ENCODE data around the gene STXBP6. TPM values are rescaled to one million over a fixed set of nuclear protein-coding genes. Genes with fewer than 3 reads are reported as not detected.

The STXBP6 gene
- total and polyA plus RNA-seq, 2 donors (not counting 3 experiments of a cell fraction or from before 2014, with no cell fraction given), result 0.06 TPM; not detected in 1

DNA sequence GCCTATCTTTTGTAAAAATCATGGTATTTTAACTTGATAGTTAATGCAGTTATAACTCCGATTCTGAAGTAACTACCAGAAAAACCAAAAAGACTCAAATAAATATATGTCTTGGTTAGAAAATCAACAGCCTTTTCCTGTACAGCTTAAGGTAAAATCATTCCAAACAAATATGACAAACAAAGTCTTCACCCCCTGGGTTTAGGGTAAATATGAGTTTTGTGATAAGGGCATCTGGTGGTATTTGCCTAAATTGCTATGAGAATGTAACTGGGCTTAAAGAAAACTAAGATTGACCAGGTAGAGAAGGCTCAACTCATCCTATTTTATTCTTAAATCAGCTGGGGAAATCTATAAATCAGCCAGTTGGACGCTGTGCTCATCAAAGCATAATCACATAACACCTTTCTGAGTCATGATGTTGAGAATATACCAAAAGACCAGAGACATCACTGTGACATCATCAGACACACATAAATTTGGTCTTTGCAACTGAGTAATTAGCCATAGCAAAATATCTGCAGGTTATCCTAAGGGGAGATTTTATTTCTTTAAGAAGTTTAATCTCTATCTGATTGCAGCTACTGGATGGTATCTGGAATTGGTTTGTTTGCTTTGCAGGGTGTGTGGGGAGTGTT lies 133.9 kb downstream of the STXBP6 start:
- Histone ChIP-seq H3K36me3 (ENCODE audit: control insufficient read depth in 2 of 2, extremely low read depth in 1 of 2, insufficient read depth in 2 of 2, low read length in 2 of 2) (no peaks in the 10 kb centered on the region), H3K9ac (replicated peaks; ENCODE audit: extremely low read depth, insufficient read depth, low read length) (no peak overlapping the region), H3K27me3 (ENCODE audit: control insufficient read depth in 2 of 2, insufficient read depth in 2 of 2, low read length in 2 of 2) (peaks cover 2 to 3% of the 10 kb centered on the region in 2 experiments), H3K79me2 (ENCODE audit: control insufficient read depth, insufficient read depth, low read length) (no peaks in the 10 kb centered on the region), H3K4me1 (ENCODE audit: control insufficient read depth, extremely low read depth, insufficient read depth, low read length) (no peaks in the 10 kb centered on the region), H3K9me1 (replicated peaks; ENCODE audit: control insufficient read depth, extremely low read depth, insufficient read depth, low read length) (no peaks in the 10 kb centered on the region), H2AFZ (ENCODE audit: low read depth, low read length) (no peak overlapping the region), H3K9me3 (replicated peaks; ENCODE audit: control insufficient read depth, insufficient read depth, low read length) (no peaks in the 10 kb centered on the region), H3K27ac (ENCODE audit: insufficient read depth, low read depth, low read length) (no peak overlapping the region), H3K4me2 (ENCODE audit: insufficient read depth, low read length) (no peak overlapping the region), H3K4me3 (replicated peaks in 1 of 3; ENCODE audit: insufficient read depth in 1 of 3, low read depth in 1 of 3, low read length in 3 of 3) (no peak overlapping the region), H4K20me1 (replicated peaks; ENCODE audit: control insufficient read depth, extremely low read depth, insufficient read depth, low read length) (no peaks in the 10 kb centered on the region)
- BruUV-seq (replicated peaks), result no TSS peak
- DNase-seq (ENCODE audit: low read depth, low spot score) (no peak), FAIRE-seq (no peak)
- CTCF ChIA-PET, result no interaction called here
- intact Hi-C loops (cut with micrococcal nuclease) (no loop called here), dilution Hi-C loops (cut with MboI; ENCODE audit: extremely low pct_ligation_motif_present, low sequenced_read_pairs) (no loop called here)
- POLR2A ChIA-PET, result no interaction called here
- no peak for TF ChIP-seq EZH2 (IDR thresholded peaks at IDR 0.05; ENCODE audit: borderline replicate concordance, low read depth, low read length, severe bottlenecking)
- TF ChIP-seq GATA2 (IDR thresholded peaks at IDR 0.05; ENCODE audit: insufficient read depth, insufficient read length, low read depth, low read length), result no peak
- TF ChIP-seq POLR2A (IDR thresholded peaks at IDR 0.05; ENCODE audit: low read depth, low read length), result no peak
- TF ChIP-seq JUN (IDR thresholded peaks at IDR 0.05; ENCODE audit: borderline replicate concordance, insufficient read depth, insufficient read length, low read depth), result no peak
- TF ChIP-seq MYC (IDR thresholded peaks at IDR 0.05; ENCODE audit: low read depth, low read length), result no peak
- TF ChIP-seq, protein P1, sequence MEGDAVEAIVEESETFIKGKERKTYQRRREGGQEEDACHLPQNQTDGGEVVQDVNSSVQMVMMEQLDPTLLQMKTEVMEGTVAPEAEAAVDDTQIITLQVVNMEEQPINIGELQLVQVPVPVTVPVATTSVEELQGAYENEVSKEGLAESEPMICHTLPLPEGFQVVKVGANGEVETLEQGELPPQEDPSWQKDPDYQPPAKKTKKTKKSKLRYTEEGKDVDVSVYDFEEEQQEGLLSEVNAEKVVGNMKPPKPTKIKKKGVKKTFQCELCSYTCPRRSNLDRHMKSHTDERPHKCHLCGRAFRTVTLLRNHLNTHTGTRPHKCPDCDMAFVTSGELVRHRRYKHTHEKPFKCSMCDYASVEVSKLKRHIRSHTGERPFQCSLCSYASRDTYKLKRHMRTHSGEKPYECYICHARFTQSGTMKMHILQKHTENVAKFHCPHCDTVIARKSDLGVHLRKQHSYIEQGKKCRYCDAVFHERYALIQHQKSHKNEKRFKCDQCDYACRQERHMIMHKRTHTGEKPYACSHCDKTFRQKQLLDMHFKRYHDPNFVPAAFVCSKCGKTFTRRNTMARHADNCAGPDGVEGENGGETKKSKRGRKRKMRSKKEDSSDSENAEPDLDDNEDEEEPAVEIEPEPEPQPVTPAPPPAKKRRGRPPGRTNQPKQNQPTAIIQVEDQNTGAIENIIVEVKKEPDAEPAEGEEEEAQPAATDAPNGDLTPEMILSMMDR (IDR thresholded peaks at IDR 0.05; ENCODE audit: extremely low read depth in 1 of 2, insufficient read depth in 1 of 2, low read depth in 1 of 2, low read length in 2 of 2), result no peak
- no peak for TF ChIP-seq POLR2AphosphoS5 (IDR thresholded peaks at IDR 0.05; ENCODE audit: insufficient read depth, low read depth, low read length)
- TF ChIP-seq MAX (IDR thresholded peaks at IDR 0.05; ENCODE audit: insufficient read depth, insufficient read length), result no peak
- no peak for TF ChIP-seq FOS (IDR thresholded peaks at IDR 0.05; ENCODE audit: borderline replicate concordance, insufficient read depth, low read length)

Measured in endothelial cell of umbilical vein (primary cell).